Vagina (tissue), 2 donors: ENCODE measurements around the gene LRRC4B.

Experiments
- POLR2A ChIP-seq, 2 donors: fragments of 450-650 bp; IDR thresholded peaks; one replicate each; pipeline ENCODE4 v1.6.1; 2017; ENCODE audit warnings: antibody characterized with exemption in 2 of 2, mild to moderate bottlenecking in 2 of 2, moderate library complexity in 2 of 2
- POLR2AphosphoS5 ChIP-seq, 2 donors: sonication (generic); formaldehyde crosslinking; IDR thresholded peaks; one replicate each; pipeline ENCODE4 v1.9.0; 2017; ENCODE audit warnings: antibody characterized with exemption in 2 of 2, mild to moderate bottlenecking in 2 of 2, low read depth in 1 of 2; ENCODE audit not compliant: insufficient read depth in 1 of 2

DNA sequence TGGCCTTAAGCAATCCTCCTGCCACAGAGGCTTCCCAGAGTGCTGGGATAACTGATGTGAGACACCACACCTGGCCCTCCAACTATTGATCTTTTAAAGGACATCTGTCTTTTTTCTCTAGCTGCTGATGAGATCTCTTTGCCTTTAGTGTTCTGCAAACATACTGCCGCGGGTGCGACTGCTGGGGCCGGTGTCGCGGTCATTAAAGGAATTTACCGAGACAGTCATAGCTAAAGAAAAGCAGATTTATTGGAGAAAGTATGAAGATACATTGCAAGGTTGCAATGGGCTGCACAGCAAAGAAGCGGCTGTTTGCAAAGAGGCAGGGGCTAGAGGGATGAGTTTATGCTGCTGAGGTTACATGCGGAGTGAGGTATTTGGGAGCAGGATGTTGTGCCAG, 31.2 kb upstream of the LRRC4B start:
- TF ChIP-seq POLR2A (IDR thresholded peaks at IDR 0.05) (no peak), POLR2AphosphoS5 (IDR thresholded peaks at IDR 0.05; ENCODE audit: insufficient read depth in 1 of 2, low read depth in 1 of 2) (no peak)
